Coronary artery (tissue), 2 donors: ENCODE measurements around the gene C14orf132.

ENCODE experiments used
- DNase-seq: peaks from one replicate; pipeline ENCODE4 v3.0.0-alpha.2; 2017; ENCODE audit warnings: low spot score
- H3K27ac ChIP-seq, 2 donors: fragments of 200-600 bp; sonication (generic); one replicate each; pipeline ENCODE4 v1.5.1; 2016 to 2019
- H3K4me3 ChIP-seq: fragments of 200-600 bp; sonication (generic); 2 replicates; pipeline ENCODE4 v1.5.1; 2016; ENCODE audit warnings: mild to moderate bottlenecking, moderate library complexity
- CTCF ChIP-seq: fragments of 200-600 bp; sonication (generic); IDR thresholded peaks from one replicate; pipeline ENCODE4 v1.5.1; 2019; ENCODE audit warnings: antibody characterized with exemption

C14orf132 gene

GRCh38 chr14:96038920-96039632 is at the start of gene C14orf132:
TSS of gene C14orf132 (plus strand) at chr14:96039362. CDS start at chr14:96039501, 139 bp downstream.
- peak; percentile 82 for DNase-seq
- peak within 1 kb of the TSS; percentile 85 for H3K4me3 ChIP-seq
- TF ChIP-seq CTCF, result no peak
- peak within 1 kb of the TSS; percentile 83 to 86 for H3K27ac ChIP-seq

GRCh38 chr14:95993768-95994592 is 45.2 kb upstream of the C14orf132 start:
- Histone ChIP-seq H3K4me3 (no peak overlapping the region), H3K27ac (no peak overlapping the region)
- peak; percentile 66 for TF ChIP-seq CTCF
- DNase-seq, result no peak

GRCh38 chr14:95994593-95994928 is 44.6 kb upstream of the C14orf132 start:
- H3K27ac ChIP-seq, result no peak overlapping the region
- TF ChIP-seq CTCF, result peak; percentile 15

GRCh38 chr14:95998656-95999055 is 40.5 kb upstream of the C14orf132 start:
- no peak for TF ChIP-seq CTCF
- Histone ChIP-seq H3K27ac (no peak overlapping the region), H3K4me3 (no peak overlapping the region)
- DNase-seq, result no peak

More at GRCh38 chr14:95994593-95994928, 44.6 kb upstream of the C14orf132 start:
- no peak for DNase-seq
- no peak overlapping the region for H3K4me3 ChIP-seq

- no peak overlapping the region for H3K4me3 ChIP-seq
- H3K27ac ChIP-seq, result no peak overlapping the region
- DNase-seq, result no peak
- TF ChIP-seq CTCF, result no peak
Measured at GRCh38 chr14:96001866-96002497, 37.2 kb upstream of the C14orf132 start.

GRCh38 chr14:96002498-96002884 is 36.7 kb upstream of the C14orf132 start:
- H3K27ac ChIP-seq, result no peak overlapping the region
- H3K4me3 ChIP-seq, result no peak overlapping the region
- TF ChIP-seq CTCF, result no peak
- DNase-seq, result no peak
